Mammary epithelial cell (primary cell): ENCODE data around the gene CD34.

Experiments used
- CTCF ChIP-seq, 2 donors: IDR thresholded peaks in 1 of 2; conservative IDR thresholded peaks in 1 of 2; 2 replicates each; pipeline ENCODE4 v1.5.1; 2011 to 2012; ENCODE audit warnings: inconsistent platforms in 2 of 2, low read length in 2 of 2, mild to moderate bottlenecking in 2 of 2, control low read depth in 1 of 2, low read depth in 1 of 2; ENCODE audit not compliant: insufficient read depth in 1 of 2; ENCODE audit errors: extremely low read depth in 1 of 2
- EZH2 ChIP-seq: IDR thresholded peaks from 2 replicates; pipeline ENCODE4 v1.6.1; 2012; ENCODE audit warnings: low read length, inconsistent platforms, borderline replicate concordance

GRCh38 chr1:207922554-207922953 is 11.6 kb upstream of the CD34 start:
- TF ChIP-seq CTCF (conservative IDR thresholded peaks at IDR 0.05 in 1 of 2, IDR thresholded peaks at IDR 0.05 in 1 of 2; ENCODE audit: extremely low read depth in 1 of 2, insufficient read depth in 1 of 2, low read depth in 1 of 2, low read length in 2 of 2) (no peak), EZH2 (no peak)
